GM12878 (cell line): ENCODE data around the gene LDLRAP1. TPM values are rescaled to one million over a fixed set of nuclear protein-coding genes. Genes with fewer than 3 reads are reported as not detected.

Experiments
- ATAC-seq: fragments of 200-7000 bp; cut with Tn5 transposase; 3 replicates; pipeline ENCODE4 v1.9.1; 2020; ENCODE audit warnings: mild to moderate bottlenecking, moderate library complexity
- BruUV-seq: library from RNA; stranded (reverse); fragments of 400-500 nt; replicated peaks from 2 replicates; lab custom pipeline; 2021; lab: Mats Ljungman, UMichigan
- CTCF ChIA-PET: fragments of 300-600 bp; sonication (Branson Sonifier 250); formaldehyde crosslinking; extraction: SDS; loops from one replicate; lab custom pipeline; 2021; ENCODE audit warnings: inconsistent platforms; lab: Yijun Ruan, JAX
- POLR2A ChIA-PET: fragments of 350-600 bp; formaldehyde crosslinking; extraction: SDS; loops from one replicate; lab custom pipeline; 2021; ENCODE audit warnings: inconsistent platforms; lab: Charles Lee
- RAD21 ChIA-PET: fragments of 300-600 bp; sonication (Branson Sonifier 250); formaldehyde crosslinking; loops from one replicate; lab custom pipeline; 2023; ENCODE audit warnings: antibody characterized with exemption; ENCODE audit not compliant: unreplicated experiment; lab: Charles Lee
- SMC1A ChIA-PET: fragments of 300-600 bp; sonication (Branson Sonifier 250); formaldehyde crosslinking; loops from one replicate; lab custom pipeline; 2023; ENCODE audit not compliant: unreplicated experiment, uncharacterized antibody; lab: Charles Lee
- DNase-seq: peaks from one replicate; pipeline ENCODE4 v3.0.0-alpha.2; 2011; ENCODE audit warnings: low read depth, low spot score
- FAIRE-seq: peaks from 3 replicates; lab custom pipeline; 2011; peaks lifted over from hg19 to GRCh38; lab: Jason Lieb, UNC
- H2AFZ ChIP-seq: 2 replicates; pipeline ENCODE4 v1.6.0; 2011; ENCODE audit warnings: low read depth, low read length, control low read depth; ENCODE audit not compliant: control insufficient read depth
- H3K27ac ChIP-seq: 2 replicates; pipeline ENCODE4 v1.5.1; 2011; ENCODE audit warnings: control low read depth; ENCODE audit not compliant: control insufficient read depth, insufficient read depth
- H3K27me3 ChIP-seq, 2 experiments: replicated peaks in 1 of 2; 2 replicates each; pipeline versions ENCODE4 v1.6.0 to v1.6.1; 2011; ENCODE audit warnings: low read length in 1 of 2; ENCODE audit not compliant: control insufficient read depth in 2 of 2, insufficient read depth in 2 of 2
- H3K36me3 ChIP-seq, 2 experiments: 2 replicates each; pipeline ENCODE4 v1.5.1; 2011; ENCODE audit warnings: low read length in 1 of 2; ENCODE audit not compliant: control insufficient read depth in 2 of 2, insufficient read depth in 2 of 2
- H3K4me1 ChIP-seq: 2 replicates; pipeline ENCODE4 v1.6.1; 2011; ENCODE audit warnings: mild to moderate bottlenecking, low read length, moderate library complexity, mixed read lengths; ENCODE audit not compliant: control insufficient read depth, insufficient read depth
- H3K4me2 ChIP-seq: 2 replicates; pipeline ENCODE4 v1.6.0; 2011; ENCODE audit warnings: control low read depth; ENCODE audit not compliant: control insufficient read depth, insufficient read depth
- H3K4me3 ChIP-seq: fragments of 200-600 bp; sonication (generic); 2 replicates; pipeline ENCODE4 v1.5.1; 2016
- H3K79me2 ChIP-seq: 2 replicates; pipeline ENCODE4 v1.6.0; 2011; ENCODE audit warnings: low read length; ENCODE audit not compliant: control insufficient read depth, insufficient read depth
- H3K9ac ChIP-seq: 2 replicates; pipeline ENCODE4 v1.8.0; 2011; ENCODE audit warnings: low read length, control low read depth, mixed read lengths; ENCODE audit not compliant: control insufficient read depth, insufficient read depth
- H3K9me3 ChIP-seq: replicated peaks from 3 replicates; pipeline ENCODE4 v1.5.1; 2011; ENCODE audit warnings: mild to moderate bottlenecking, low read length; ENCODE audit not compliant: control insufficient read depth, insufficient read depth
- H4K20me1 ChIP-seq: 2 replicates; pipeline ENCODE4 v1.6.0; 2011; ENCODE audit not compliant: control insufficient read depth, insufficient read depth
- EP300 ChIP-seq, 2 experiments: fragments of 150-350 bp in 1 of 2; IDR thresholded peaks; 2 replicates each; pipeline ENCODE4 v1.6.1; 2011 to 2012; ENCODE audit warnings: low read depth in 2 of 2, low read length in 2 of 2, borderline replicate concordance in 1 of 2, improper control_type of control experiment in 1 of 2, inconsistent platforms in 1 of 2; ENCODE audit not compliant: control insufficient read depth in 1 of 2
- HCFC1 ChIP-seq: fragments of 150-350 bp; IDR thresholded peaks from 2 replicates; pipeline ENCODE4 v1.6.1; 2014; ENCODE audit warnings: low read length
- NR2C1 ChIP-seq: fragments of 450-650 bp; IDR thresholded peaks from 2 replicates; pipeline ENCODE4 v1.6.1; 2017; ENCODE audit warnings: antibody characterized with exemption, mild to moderate bottlenecking, moderate library complexity
- SIN3A ChIP-seq: IDR thresholded peaks from 2 replicates; pipeline ENCODE4 v1.6.1; 2012; ENCODE audit warnings: low read depth, low read length, improper control_type of control experiment
- SPI1 ChIP-seq: IDR thresholded peaks from 2 replicates; pipeline ENCODE4 v1.6.1; 2011; ENCODE audit warnings: low read depth, mild to moderate bottlenecking, low read length, moderate library complexity, borderline replicate concordance; ENCODE audit not compliant: insufficient read depth
- SRF ChIP-seq, 2 experiments: IDR thresholded peaks; 2 replicates each; pipeline ENCODE4 v1.6.1; 2011; ENCODE audit warnings: low read depth in 2 of 2, low read length in 2 of 2, mild to moderate bottlenecking in 1 of 2, moderate library complexity in 1 of 2
- ZNF207 ChIP-seq: fragments of 450-650 bp; IDR thresholded peaks from 2 replicates; pipeline ENCODE4 v1.6.1; 2014; ENCODE audit warnings: antibody characterized with exemption, mild to moderate bottlenecking, borderline replicate concordance
- WGBS: methylation state at CpG from one replicate; pipeline ENCODE4 v1.1.6; 2016; ENCODE audit warnings: low lambda C conversion rate; ENCODE audit not compliant: insufficient replicate concordance, insufficient coverage; ENCODE audit errors: missing lambda C conversion rate; 5-methylcytosine and 5-hydroxymethylcytosine counted together
- in situ Hi-C: fragments of 300-500 bp; cut with MboI; formaldehyde crosslinking; loops from 9 replicates; pipeline ENCODE4 v1.14.3; 2018; ENCODE audit warnings: mixed read lengths
- intact Hi-C: fragments of 100-400 bp; cut with micrococcal nuclease; formaldehyde crosslinking; loops from one replicate; pipeline ENCODE4 v1.14.2; 2022; ENCODE audit not compliant: unreplicated experiment
- polyA plus RNA-seq, 11 experiments: library from polyadenylated mRNA; depleted of rRNA in 4 of 11; unstranded in 6 of 11; stranded (reverse) in 5 of 11; fragments of >200 nt; fragmentation: Nextera tagmentation in 4 of 11; fragmentation: Illumina TruSeq in 1 of 11; extraction: Ambion mirVana in 4 of 11; extraction: Trizol in 1 of 11; gene quantifications; 1 replicate in 1 of 11; 2 replicates in 10 of 11; pipeline versions ENCODE4 v1.2.1 to v1.2.3, GENCODE V29; 2011 to 2016; ENCODE audit warnings: inconsistent platforms in 2 of 11, missing spikeins in 2 of 11, low read depth in 1 of 11
- total RNA-seq, 4 experiments: library from RNA; depleted of rRNA in 3 of 4; stranded (reverse); fragments of >200 nt in 3 of 4; fragmentation: Illumina TruSeq in 1 of 4; extraction: Trizol in 1 of 4; gene quantifications; 2 replicates each; pipeline versions ENCODE4 v1.2.1 to v1.2.3, GENCODE V29; 2013 to 2021

LDLRAP1 gene
- total and polyA plus RNA-seq, 10 of the 15 experiments (the other 5 are each of a cell fraction or from before 2014, with no cell fraction given), result 0.43 to 37.6 (median 22.0) TPM

DNA sequence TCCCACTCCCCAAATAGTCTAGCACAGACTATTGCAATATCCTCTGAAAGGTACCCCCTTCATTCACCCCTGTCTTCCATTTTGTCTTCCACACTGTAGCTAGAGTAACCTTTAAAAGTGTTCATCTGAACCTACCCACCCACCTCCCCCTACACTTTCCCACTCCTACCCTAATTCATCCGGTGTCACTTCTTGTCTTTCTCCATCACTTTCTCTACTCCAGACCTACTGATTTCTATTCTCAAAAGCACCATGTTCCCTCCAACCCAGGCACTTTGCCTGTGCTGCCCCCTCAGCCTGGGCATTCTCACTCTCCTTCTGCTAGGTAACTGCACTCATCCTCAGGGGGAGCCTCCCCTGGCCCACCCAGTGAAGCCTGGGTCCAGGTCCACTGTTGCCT lies 68.4 kb downstream of the LDLRAP1 start:
- Histone ChIP-seq H3K27ac (no peak overlapping the region), H2AFZ (no peak overlapping the region), H3K9ac (no peak overlapping the region), H3K4me2 (no peak overlapping the region), H3K9me3 (no peaks in the 10 kb centered on the region), H3K4me1 (peaks cover 19% of the 10 kb centered on the region), H3K79me2 (no peaks in the 10 kb centered on the region), H3K36me3 (no peaks in the 10 kb centered on the region), H4K20me1 (no peaks in the 10 kb centered on the region), H3K4me3 (no peak overlapping the region), H3K27me3 (no peaks in the 10 kb centered on the region; a peak in 1 of 4 replicates)
- ChIA-PET SMC1A (no interaction called here), POLR2A (interaction anchor here (0.6 kb wide), 1 partner anchor 20 kb away, joined by 3 read pairs; no protein-coding TSS in a partner anchor), RAD21 (interaction anchor here (1.2 kb wide), 1 partner anchor 136 kb away, joined by 3 read pairs; no protein-coding TSS in a partner anchor), CTCF (interaction anchor here (2.5 kb wide), 1 partner anchor 8 kb away, joined by 7 read pairs; no protein-coding TSS in a partner anchor)
- in situ Hi-C loops (loop anchor here (5.0 kb wide), 1 partner anchor 185 kb away; no protein-coding TSS in a partner anchor), intact Hi-C loops (loop anchor here (2.0 kb wide), 2 partner anchors 81 to 185 kb away; no protein-coding TSS in a partner anchor)
- no peak for DNase-seq
- no peak for ATAC-seq
- 50% methylated on average over 1 of the region's 1 CpG for WGBS
- no peak for TF ChIP-seq EP300 (IDR thresholded peaks at IDR 0.05; ENCODE audit: borderline replicate concordance in 1 of 2, control insufficient read depth in 1 of 2, low read depth in 2 of 2, low read length in 2 of 2)
- no peak for TF ChIP-seq HCFC1
- no peak for TF ChIP-seq SIN3A
- no peak for TF ChIP-seq SPI1
- TF ChIP-seq NR2C1, result no peak
- TF ChIP-seq ZNF207, result no peak
- TF ChIP-seq SRF (IDR thresholded peaks at IDR 0.05; ENCODE audit: low read depth in 2 of 2, low read length in 2 of 2), result no peak
- BruUV-seq, result no TSS peak
- no peak for FAIRE-seq
